ENCODE measurements around the gene SLC15A3.

DNA sequence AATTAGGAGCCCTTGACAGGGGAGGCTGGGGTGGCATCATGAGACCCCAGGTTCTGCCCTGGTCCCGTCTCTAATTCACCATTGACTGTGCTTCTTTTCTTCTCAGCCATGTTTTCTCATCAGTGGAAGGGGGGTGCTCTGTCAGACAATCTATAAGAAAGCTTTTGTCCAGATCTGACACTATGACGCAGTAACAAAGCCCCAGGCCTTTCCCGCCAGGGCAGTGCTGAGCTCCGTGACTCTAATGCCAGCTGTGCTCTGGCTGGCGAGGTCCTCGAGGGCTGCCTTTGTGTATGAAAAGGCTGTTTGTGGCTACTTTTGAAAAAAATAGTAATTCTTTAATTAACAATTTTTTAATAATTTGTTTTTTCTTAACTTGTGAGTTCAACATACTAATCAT lies 22.8 kb upstream of the SLC15A3 start:
- TF ChIP-seq, protein P1, sequence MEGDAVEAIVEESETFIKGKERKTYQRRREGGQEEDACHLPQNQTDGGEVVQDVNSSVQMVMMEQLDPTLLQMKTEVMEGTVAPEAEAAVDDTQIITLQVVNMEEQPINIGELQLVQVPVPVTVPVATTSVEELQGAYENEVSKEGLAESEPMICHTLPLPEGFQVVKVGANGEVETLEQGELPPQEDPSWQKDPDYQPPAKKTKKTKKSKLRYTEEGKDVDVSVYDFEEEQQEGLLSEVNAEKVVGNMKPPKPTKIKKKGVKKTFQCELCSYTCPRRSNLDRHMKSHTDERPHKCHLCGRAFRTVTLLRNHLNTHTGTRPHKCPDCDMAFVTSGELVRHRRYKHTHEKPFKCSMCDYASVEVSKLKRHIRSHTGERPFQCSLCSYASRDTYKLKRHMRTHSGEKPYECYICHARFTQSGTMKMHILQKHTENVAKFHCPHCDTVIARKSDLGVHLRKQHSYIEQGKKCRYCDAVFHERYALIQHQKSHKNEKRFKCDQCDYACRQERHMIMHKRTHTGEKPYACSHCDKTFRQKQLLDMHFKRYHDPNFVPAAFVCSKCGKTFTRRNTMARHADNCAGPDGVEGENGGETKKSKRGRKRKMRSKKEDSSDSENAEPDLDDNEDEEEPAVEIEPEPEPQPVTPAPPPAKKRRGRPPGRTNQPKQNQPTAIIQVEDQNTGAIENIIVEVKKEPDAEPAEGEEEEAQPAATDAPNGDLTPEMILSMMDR (IDR thresholded peaks at IDR 0.05), result no peak
- TF ChIP-seq POLR2A (IDR thresholded peaks at IDR 0.05) (no peak), EP300 (IDR thresholded peaks at IDR 0.05) (no peak)
